ENCODE data around the gene FAM168B. TPM values are rescaled to one million over a fixed set of nuclear protein-coding genes. Genes with fewer than 3 reads are reported as not detected.

FAM168B gene
- total and polyA plus RNA-seq, 2 of the 13 experiments (the other 11 are each of a cell fraction or from before 2014, with no cell fraction given), result 64.5 to 113 TPM

DNA sequence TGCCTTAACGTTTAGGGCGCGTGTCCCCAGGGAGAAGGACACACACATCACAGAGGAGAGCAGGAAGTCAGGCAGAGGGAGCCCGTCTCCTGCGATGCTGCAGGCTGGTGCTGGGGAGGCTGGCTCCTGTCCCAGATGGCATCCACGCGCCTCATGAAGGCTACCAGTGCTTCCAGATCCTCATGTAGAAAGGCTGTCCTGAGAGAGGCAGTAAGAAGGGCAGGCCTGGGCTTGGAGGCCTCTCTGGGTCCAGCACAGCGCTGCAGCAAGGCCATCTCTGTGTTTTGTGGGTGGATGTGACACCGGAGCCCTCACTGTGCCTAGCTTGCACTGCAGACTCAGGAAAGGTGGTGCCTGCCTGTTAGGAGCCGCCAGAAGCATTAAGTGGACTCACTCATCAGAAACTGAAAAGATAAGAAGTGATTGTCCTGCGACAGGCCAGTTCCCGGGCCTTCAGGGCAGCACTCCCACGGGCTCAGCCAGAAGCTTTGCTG is 62.7 kb downstream of the FAM168B start:
- Histone ChIP-seq H3K79me2 (ENCODE audit: insufficient read depth, low read length) (no peaks in the 10 kb centered on the region), H3K36me3 (replicated peaks in 1 of 2; ENCODE audit: control insufficient read depth in 1 of 2, insufficient read depth in 2 of 2, low read length in 2 of 2) (no peaks in the 10 kb centered on the region), H3K27ac (ENCODE audit: extremely low read length, insufficient read depth, low read length) (no peak overlapping the region), H3K4me1 (ENCODE audit: insufficient read depth, low read length) (0 out of 2 replicates have a peak, but pooled peaks cover 5% of the 10 kb centered on the region), H2AFZ (ENCODE audit: low read length) (no peak overlapping the region), H3K9me3 (ENCODE audit: low read length) (no peaks in the 10 kb centered on the region), H3K9ac (ENCODE audit: insufficient read depth, low read depth, low read length) (no peak overlapping the region), H4K20me1 (ENCODE audit: insufficient read depth, low read length) (no peaks in the 10 kb centered on the region), H3K4me3 (replicated peaks in 1 of 3; ENCODE audit: insufficient read depth in 1 of 3, low read depth in 2 of 3, low read length in 3 of 3) (no peak overlapping the region), H3K4me2 (ENCODE audit: low read depth, low read length) (no peak overlapping the region), H3K27me3 (ENCODE audit: control insufficient read depth in 1 of 2, insufficient read depth in 2 of 2, low read length in 2 of 2) (peaks cover 12 to 54% of the 10 kb centered on the region in 2 experiments; a peak in 4 of 5 replicates)
- ATAC-seq (peak; percentile 27), FAIRE-seq (no peak), DNase-seq (ENCODE audit: low spot score) (no peak)
- CTCF ChIA-PET (ENCODE audit: low intra/inter-chr PET ratio, low total read pairs), result no interaction called here
- TF ChIP-seq CTCF (CRISPR knock-in tag; IDR thresholded peaks at IDR 0.05) (0 out of 2 replicates have a peak, but pooled peaks have one; percentile 23), TMF1 (CRISPR knock-in tag; IDR thresholded peaks at IDR 0.05; ENCODE audit: low read depth) (no peak)
- in situ Hi-C loops (cut with HindIII; ENCODE audit: extremely low pct_ligation_motif_present, low pct_unique_long_range_greater_than_20kb), result no loop called here
- BruUV-seq (replicated peaks), result no TSS peak
- intact Hi-C loops (cut with micrococcal nuclease; ENCODE audit: unreplicated experiment), result no loop called here
- WGBS (ENCODE audit: low lambda C conversion rate), result 16% methylated on average over 10 of the region's 13 CpGs
- POLR2A ChIA-PET, result no interaction called here

DNA sequence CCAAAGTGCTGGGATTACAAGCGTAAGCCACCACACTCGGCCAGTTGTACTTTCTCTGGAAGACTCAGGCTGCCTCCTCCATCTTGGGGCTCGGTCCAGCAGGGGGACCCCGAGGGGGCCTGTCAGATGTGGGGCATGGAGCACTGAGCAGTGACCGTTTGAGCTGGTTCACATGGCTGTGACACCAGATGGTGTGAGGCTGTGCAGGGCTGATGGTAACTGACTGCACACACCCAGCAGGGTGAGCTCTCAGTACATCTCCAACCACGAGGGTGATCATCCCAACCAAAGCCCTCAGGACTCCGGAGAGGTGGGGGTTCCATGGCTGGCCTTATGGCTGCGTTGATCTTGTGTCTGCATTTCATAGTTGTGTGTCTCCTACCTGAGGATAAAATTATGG is 63.4 kb downstream of the FAM168B start:
- CTCF ChIA-PET (ENCODE audit: low intra/inter-chr PET ratio, low total read pairs), result no interaction called here

More for the DNA sequence above, 63.4 kb downstream of the FAM168B start:
- no peak overlapping the region for H2AFZ ChIP-seq (ENCODE audit: low read length)
- no peak for TF ChIP-seq ZUFSP (CRISPR knock-in tag; IDR thresholded peaks at IDR 0.05; ENCODE audit: borderline replicate concordance)
- TF ChIP-seq ZNF788 (CRISPR knock-in tag; IDR thresholded peaks at IDR 0.05; ENCODE audit: borderline replicate concordance), result no peak
- no peak for TF ChIP-seq IRF2 (CRISPR knock-in tag; IDR thresholded peaks at IDR 0.05)
- 0 out of 2 replicates have a peak, but pooled peaks have one; percentile 4 for TF ChIP-seq CTCF (CRISPR knock-in tag; IDR thresholded peaks at IDR 0.05)
- no peak for TF ChIP-seq ZNF816 (CRISPR knock-in tag; IDR thresholded peaks at IDR 0.05; ENCODE audit: borderline replicate concordance)
- TF ChIP-seq ZNF570 (CRISPR knock-in tag; IDR thresholded peaks at IDR 0.05; ENCODE audit: borderline replicate concordance), result no peak
- peaks cover 10 to 54% of the 10 kb centered on the region in 2 experiments; a peak in 4 of 5 replicates for H3K27me3 ChIP-seq (ENCODE audit: control insufficient read depth in 1 of 2, insufficient read depth in 2 of 2, low read length in 2 of 2)
- in situ Hi-C loops (cut with HindIII; ENCODE audit: extremely low pct_ligation_motif_present, low pct_unique_long_range_greater_than_20kb) (no loop called here), intact Hi-C loops (cut with micrococcal nuclease; ENCODE audit: unreplicated experiment) (no loop called here)
- no peak overlapping the region for H3K27ac ChIP-seq (ENCODE audit: extremely low read length, insufficient read depth, low read length)
- no peak overlapping the region for H3K4me3 ChIP-seq (replicated peaks in 1 of 3; ENCODE audit: insufficient read depth in 1 of 3, low read depth in 2 of 3, low read length in 3 of 3)
- H3K4me1 ChIP-seq (ENCODE audit: insufficient read depth, low read length), result 0 out of 2 replicates have a peak, but pooled peaks cover 5% of the 10 kb centered on the region
- 33% methylated on average over 3 of the region's 8 CpGs for WGBS (ENCODE audit: low lambda C conversion rate)
- no peak overlapping the region for H3K9ac ChIP-seq (ENCODE audit: insufficient read depth, low read depth, low read length)
- no TSS peak for BruUV-seq (replicated peaks)
- no peaks in the 10 kb centered on the region for H3K79me2 ChIP-seq (ENCODE audit: insufficient read depth, low read length)
- ATAC-seq (peak; percentile 9; the same call in 2 of the 3 replicates), FAIRE-seq (no peak), DNase-seq (ENCODE audit: low spot score) (no peak)
- no peak overlapping the region for H3K4me2 ChIP-seq (ENCODE audit: low read depth, low read length)
- no peaks in the 10 kb centered on the region for H3K9me3 ChIP-seq (ENCODE audit: low read length)
- POLR2A ChIA-PET, result no interaction called here
- H3K36me3 ChIP-seq (replicated peaks in 1 of 2; ENCODE audit: control insufficient read depth in 1 of 2, insufficient read depth in 2 of 2, low read length in 2 of 2), result no peaks in the 10 kb centered on the region
- H4K20me1 ChIP-seq (ENCODE audit: insufficient read depth, low read length), result no peaks in the 10 kb centered on the region

Data from HepG2 (cell line).